HG02943 (cell line): ENCODE data around the gene CD9.
"Not testable (repeated sequence)": the region's sequence is repeated elsewhere in the genome, so short reads cannot be mapped to it uniquely, and the experiment has no call there.

ENCODE experiments used
- ATAC-seq: cut with Tn5 transposase; IDR thresholded peaks from one replicate; pipeline ENCODE4 v1.9.1; 2021; ENCODE audit warnings: mild to moderate bottlenecking, low read depth, moderate library complexity; ENCODE audit not compliant: unreplicated experiment

CD9 gene

DNA sequence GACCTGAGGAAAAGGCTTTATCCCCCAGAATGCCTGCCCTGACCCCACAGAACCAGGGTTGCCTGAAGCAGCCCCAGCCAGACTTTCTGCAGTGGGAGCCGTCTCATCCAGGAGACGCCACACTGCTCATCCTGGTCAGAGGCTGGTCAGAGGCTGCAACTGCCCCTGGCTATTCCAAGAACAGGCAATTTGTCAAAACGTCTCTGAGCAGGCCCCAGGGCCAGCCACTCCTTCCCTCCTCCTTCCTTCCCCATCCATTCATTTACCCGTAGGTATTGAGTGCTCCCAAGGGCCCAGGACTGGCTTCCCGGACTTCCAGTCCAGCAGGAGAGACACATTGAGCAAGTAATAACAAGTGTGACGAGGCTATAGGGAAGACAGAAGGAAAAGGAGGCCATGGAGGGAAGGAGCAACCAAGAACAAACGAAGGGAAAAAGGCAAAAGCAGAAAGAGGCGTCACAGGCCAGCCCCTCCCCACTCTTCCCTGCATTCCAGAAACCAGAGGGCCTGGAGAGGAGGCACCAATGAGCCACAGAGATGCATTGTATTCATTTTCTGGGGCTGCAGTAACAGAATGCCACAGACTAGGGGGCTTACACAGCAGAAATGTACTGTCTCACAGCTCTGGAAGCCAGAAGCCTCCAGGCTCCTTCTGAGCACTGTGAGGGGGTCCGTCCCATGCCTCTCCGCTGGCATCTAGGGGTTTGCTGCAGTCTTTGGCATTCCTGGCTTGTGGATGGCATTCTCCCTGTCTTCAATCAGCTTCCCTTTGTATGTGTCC is 21.0 kb upstream of the CD9 start:
- no peak for ATAC-seq

DNA sequence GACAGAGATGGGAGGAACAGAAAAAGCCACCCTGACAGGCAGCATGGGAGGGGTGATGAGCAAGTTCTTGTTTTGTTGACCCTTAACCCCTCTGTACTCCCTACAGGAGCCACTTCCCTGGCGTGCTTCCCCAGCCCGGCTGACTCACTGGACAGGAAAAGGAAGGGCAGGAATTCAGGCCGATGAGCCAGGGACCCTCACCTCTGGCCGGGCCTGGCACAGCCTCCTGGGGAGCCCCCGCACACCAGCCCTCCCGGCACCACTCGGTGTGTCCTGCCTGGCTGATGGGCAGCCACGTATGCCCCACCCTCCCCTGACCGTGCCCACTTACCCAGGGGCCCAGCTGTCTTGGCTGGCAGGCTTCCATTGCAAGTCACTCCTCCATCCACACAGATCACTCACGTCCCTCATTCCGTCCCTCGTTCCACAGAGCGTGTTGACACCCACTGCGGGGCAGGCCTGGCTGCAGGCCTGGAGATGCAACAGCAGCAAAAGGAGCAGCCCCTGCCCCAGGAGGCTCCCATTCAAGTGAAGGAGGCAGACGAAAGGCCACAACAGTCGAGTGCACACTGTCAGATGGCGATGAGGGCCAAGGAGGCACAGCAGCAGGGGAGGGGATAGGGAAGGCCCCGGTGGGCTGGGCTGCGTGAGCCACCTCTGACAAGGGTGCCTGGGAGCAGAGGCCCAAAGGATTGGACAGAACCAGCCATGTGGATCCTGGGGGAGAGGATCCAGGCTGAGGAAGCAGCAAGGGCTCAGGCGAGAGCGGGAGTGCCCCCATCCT is 19.7 kb upstream of the CD9 start:
- ATAC-seq, result no peak

DNA sequence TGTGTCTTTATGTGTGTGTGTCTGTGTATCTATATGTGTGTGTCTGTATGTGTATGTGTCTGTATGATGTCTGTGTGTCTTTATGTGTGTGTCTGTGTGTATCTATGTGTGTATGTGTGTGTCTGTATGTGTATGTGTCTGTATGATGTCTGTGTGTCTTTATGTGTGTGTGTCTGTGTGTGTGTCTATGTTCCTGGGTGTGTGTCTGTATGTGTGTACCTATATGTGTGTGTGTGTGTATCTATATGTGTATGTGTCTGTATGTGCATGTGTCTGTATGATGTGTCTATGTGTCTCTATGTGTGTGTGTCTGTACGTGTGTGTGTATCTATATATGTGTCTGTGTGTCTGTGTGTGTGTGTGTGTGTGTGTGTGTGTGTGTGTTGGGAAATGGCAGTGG is 19.0 kb upstream of the CD9 start:
- no peak for ATAC-seq

DNA sequence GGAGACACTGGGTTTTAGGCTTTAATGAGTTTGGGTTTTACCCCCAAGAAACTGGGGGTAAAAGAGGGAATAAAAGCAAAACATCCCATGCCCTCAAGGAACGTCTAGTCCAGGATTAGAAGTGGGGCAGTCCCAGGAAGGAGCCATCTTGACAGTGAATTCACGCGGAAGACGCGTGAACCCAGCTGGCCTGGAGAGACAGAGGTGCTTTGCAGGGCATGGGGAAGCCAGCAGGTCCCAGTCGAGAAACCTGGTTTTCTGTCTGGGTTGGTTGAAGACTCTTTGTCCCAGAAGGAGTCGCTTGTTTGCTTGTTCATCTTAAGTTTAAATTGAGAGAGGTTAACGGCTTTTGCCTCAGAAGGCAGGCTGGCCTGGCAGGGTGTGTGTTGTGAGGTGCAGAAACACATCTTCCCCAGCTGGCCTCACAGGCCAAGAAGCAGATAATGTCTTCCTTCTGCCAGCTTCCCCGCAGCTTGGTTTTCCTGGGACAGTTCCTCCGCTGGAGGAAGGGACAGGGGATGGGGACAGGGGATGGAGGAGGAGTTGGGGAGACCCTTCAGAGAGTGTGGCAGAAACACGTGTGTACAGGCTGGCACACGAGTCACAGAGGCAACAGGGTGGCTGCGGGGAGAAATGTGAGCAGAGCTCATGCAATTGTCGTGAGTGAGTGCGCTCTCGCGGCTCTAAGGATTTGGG is 18.5 kb upstream of the CD9 start:
- no peak for ATAC-seq

DNA sequence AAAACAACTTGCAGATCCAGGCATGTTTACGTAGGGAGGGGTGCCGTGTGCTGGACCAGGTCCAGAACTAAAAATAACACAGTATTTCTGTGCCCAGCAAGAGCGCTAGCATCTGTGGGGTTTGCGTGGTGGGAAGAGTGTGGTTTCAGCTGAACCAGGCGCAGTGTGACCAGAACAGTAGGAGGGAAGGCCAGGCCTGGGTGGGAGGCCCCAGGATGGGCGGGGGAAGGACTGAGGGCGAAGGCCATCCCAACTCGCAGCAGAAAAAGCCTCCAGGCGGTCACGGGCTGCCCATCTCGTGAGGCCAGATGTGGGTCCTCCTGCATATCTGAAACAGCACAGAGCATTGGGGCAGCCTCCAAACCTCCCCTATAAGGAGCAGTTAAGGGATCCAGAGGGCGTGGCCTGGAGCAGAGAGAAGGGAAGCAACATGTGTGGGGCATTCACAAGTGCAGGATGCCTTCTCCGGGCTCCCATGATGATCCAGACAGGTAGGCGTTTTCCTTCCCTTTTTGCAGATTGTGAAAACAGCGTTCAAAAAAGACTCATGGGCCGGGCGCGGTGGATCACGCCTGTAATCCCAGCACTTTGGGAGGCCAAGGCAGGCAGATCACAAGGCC is 17.8 kb upstream of the CD9 start:
- ATAC-seq, result no peak

DNA sequence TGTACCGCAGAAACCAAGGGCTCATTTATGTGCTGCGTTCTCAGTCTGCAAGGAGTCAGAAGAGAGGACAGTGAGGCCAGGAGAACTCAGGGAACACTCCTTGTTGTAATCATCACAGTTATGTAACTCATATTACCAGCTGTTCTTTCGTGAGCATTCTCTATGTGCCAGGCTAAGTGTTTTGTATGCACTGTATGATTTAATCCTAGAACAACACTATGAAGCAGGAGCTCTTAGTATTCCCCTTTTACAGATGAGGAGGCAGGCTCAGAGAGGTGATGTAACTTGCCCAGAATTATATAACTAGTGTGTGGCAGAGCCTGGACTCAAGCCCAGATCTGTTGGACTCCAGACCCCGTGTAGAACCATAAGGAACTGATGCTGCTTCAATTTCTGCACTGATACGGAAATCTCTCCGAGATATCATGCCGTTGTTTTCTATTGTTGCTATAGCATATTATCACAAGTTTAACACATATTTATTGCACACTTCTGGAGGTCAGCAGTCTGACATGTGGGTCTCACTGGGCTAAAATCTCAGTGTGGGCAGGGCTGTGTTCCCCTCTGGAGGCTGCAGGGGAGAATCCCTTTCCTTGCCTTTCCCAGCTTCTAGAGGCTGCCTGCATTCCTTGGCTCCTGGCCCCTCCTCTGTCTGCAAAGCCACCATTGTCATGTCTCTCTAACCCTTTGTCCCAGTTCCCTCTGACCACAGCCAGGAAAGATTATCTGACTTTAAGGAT is 16.3 kb upstream of the CD9 start:
- no peak for ATAC-seq

DNA sequence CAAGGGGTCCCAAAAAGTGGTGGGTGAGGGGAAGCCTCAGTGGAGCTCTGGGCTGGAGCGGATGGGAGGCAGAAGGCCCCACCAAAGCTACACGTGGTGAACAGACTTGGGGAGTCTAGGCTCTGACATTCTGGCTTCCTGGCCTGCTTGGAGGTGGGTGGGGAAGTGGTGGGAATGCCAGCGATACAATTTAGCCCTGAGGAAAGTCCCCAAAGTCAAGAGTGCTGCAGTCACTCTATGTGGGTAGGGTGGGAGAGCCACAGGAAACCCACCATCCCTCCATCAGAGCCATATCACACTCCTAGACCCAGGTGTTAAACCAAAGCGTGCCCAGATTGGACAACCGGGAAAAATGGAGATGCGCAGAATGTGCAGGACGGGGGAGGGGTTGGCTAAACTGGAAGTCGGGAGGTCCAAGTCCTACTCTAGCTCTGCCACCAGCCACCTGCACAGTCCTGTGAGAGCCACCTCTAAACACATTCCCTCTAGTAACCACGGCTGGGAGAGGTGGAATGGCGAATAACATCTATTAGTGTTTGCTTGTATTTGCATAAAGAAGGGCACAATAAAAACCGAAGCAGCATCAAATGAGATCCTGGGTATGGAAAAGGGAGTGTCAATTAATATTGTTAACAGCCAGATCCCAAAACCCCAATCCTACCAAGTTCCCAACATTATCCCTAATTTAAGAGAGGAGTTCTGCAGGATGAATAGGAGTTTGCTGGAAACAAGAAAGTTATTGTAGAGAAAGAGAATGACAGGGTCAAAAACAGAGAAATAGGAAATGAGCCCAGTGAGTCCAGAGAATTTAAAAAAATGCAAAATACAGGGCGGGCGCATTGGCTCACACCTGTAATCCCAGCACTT is 14.0 kb upstream of the CD9 start:
- ATAC-seq, result no peak

DNA sequence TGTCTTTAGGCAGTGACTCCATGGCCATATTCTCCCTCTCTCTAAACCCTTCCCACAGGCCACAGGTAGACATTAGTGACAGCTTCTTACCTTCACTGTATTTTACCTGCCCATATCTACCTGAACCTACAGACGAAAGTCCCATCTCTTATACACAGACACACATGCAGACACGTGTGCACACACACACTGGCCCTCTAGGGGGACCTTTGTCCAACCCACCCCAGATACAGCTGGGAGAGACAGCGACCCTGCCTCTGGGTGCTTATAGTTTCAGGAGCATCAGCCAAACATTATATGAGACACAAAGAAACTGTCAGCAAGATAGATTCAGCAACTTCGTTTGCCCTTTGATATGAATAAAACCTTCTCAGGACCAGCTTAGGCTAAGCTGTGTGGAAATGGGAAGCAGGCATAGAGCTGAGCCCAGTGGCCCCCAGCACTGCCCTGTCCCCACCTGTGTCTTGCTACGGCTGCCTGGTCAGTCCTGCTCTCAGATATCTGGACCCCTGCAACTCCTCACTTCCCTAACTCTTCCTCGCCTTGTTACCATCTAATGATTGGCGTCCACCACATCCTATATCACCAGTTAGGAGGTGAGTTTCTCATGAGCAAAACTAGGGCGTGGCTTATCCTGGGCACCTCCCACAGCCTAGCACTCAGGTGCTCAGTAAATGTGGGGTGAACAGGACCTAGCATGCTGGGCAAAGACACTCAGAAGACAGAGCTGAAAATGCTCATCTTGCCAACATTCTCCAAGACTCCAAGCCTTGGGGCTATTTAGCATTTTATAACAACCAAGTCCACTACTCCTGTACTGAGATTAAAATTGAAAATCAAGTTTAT is 12.0 kb upstream of the CD9 start:
- no peak for ATAC-seq

DNA sequence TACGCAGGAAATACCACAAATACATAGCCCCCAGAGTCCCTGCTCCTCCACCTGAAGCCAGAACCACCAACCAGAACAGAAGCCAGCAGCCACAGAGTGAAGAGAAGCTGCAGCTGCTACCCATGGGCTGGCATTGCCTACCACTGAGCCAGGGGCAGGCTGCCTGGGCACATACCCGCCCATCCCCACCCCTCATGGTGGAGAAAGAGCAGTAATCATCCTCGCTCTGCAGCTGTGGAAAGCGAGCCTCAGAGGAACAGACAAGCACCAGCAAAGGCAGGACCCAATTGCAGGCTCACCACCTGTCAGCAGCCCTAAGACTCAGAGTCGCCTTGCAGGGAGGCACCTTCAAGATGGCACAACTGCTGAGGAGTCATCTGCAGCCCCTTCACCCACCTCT is 11.2 kb upstream of the CD9 start:
- ATAC-seq, result no peak

DNA sequence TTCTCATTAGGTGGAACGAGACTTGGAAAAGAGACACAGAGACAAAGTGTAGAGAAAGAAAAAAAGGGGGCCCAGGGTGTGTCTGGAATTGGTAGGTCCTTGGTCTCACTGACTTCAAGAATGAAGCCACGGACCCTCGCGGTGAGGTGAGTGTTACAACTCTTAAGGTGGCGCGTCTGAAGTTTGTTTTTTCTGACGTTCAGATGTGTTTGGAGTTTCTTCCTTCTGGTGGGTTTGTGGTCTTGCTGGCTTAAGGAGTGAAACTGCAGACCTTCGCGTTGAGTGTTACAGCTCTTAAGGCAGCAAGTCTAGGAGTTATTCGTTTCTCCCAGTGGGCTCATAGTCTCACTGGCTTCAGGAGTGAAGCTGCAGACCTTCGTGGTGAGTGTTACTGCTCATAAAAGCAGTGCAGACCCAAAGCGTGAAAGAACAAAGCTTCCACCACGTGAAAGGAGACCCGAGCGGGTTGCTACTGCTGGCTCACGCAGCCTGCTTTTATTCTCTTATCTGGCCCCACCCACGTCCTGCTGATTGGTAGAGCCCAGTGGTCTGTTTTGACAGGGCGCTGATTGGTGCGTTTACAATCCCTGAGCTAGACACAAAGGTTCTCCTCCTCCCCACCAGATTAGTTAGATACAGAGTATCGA is 10.1 kb upstream of the CD9 start:
- ATAC-seq, result not testable (repeated sequence)

DNA sequence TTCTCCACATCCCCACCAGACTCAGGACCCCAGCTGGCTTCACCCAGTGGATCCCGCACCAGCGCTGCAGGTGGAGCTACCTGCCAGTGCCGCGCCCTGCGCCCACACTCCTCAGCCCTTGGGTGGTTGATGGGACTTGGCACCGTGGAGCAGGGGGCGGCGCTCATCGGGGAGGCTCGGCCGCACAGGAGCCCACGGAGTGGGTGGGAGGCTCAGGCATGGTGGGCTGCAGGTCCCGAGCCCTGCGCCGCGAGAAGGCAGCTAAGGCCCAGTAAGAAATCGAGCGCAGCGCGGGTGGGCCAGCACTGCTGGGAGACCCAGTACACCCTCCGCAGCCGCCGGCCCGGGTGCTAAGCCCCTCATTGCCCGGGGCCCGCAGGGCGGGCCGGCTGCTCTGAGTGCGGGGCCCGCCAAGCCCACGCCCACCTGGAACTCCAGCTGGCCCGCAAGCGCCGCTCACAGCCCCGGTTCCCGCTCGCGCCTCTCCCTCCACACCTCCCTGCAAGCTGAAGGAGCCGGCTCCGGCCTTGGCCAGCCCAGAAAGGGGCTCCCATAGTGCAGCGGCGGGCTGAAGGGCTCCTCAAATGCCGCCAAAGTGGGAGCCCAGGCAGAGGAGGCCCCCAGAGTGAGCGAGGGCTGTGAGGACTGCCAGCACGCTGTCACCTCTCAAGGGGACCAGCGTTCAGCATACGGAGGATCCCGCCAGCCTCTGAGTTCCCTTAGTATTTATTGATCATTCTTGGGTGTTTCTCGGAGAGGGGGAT is 9.3 kb upstream of the CD9 start:
- not testable (repeated sequence) for ATAC-seq

DNA sequence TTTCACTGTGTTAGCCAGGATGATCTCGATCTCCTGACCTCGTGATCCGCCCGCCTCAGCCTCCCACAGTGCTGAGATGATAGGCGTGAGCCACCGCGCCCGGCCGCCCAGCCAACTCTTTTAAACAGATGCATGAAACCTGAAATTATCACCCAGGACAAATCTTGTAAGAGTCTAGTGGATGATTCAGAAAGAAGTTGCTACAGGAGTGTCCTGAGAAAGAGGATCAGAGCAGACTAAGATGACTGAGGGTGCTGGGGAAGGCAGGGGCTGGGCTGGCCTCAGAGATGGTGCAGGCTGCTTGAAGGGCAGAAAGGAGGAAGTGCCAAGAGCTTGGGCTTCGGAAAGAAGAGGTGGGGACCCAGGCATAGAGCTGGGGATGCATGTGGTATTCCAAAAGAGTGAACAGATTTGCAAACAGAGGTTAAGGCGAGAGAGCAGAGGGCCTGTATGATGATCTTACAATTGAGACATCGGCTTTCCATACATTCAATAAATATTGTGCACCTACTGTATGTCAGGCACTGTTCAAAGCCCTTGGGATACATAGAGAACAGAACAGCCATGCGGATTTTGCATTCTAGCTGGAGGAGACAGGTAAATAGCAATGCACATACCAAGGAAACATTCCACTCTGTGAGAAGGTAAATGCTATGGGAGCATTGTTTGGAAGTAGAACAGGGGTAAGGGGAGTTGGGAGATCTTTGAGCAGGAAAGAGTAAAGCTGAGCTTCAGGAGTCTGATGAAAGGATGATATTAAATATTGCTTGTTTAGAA is 7.4 kb upstream of the CD9 start:
- no peak for ATAC-seq

DNA sequence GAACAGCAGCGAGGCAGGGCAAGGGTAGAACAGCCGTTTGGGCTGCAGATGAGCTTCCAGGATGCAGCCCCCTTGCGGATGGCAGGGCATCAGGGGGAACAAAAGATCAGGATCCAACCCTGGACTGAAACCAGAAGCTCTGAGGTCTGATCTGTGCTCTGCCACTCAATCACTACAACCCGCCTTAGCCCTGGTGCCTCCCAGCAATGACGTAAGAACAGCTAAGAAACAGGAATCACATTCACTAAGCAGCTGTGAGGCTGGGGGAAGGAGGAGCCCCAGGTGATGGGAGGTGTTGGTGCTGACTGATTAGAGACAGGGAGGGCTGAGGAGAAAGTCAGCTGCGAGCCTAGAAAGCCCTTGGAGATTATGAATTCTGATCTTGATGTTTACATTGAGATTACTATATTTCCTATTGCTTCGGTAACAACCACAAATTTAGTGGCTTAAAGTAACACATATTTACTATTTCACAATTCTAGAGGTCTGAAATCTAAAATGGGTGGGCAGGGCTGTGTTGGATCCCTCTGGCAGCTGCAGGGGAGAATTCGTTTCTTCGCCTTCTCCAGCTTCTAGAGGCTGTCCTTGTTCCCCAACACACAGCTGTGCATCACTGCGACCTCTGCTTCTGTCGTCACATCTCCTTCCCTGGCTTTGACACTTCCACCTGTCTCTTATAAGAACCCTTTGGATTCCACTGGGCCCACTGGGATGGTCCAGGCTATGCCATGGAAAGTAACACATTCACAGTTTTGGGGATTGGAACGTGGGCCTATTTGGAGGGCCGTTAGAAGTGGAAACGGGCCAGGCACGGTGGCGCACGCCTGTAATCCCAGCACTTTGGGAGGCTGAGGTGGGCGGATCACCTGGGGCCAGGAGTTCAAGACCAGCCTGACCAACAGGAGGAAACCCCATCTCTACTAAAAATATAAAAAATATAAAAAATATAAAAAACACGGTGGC is 6.1 kb upstream of the CD9 start:
- no peak for ATAC-seq

DNA sequence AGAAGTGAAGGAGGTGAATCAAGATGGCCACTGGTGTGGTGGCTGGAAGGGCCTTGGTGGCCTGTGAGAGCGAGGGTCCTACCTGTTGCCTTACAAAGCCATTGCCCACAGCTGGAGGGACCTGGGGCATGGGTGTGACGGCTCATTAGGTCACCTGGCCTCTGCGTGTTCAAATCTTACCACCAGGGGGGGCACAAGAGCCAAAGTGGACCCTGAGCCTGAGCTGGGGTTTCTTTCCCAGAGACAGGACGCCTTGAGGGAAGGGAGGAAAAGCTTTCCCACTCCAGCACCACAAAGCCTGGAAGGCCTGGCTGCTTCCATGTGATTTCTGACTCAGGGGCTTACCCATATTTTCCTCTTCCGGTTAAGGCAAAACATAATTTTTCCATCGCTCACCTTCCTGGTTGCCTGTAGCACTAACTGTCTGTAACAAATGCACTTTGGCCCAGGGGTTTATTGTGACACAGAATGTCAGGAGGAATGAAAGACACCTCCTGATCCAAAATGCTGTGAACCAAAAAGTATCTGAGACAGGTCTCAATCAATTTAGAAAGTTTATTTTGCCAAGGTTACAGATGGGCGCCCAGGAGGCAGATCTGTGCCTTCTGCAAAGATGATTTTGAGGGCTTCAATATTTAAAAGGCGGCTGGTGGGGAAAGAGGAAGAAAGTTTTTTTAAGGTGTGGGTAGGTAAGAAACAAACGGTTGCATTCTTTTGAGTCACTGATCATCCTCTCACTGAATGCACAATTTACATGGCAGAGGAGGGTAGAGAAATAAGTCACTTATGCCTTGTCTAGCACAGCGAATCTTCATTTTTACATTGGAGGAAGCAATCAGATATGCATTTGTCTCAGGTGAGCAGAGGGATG is 4.3 kb upstream of the CD9 start:
- no peak for ATAC-seq
